ENCODE data around the gene TEX53. TPM values are rescaled to one million over a fixed set of nuclear protein-coding genes. Genes with fewer than 3 reads are reported as not detected.
A peak's percentile ranks its signal among the peaks of the same experiment; 100 is the strongest.

Gene TEX53
- total RNA-seq, 1 donor from 2014 or later: not detected

DNA sequence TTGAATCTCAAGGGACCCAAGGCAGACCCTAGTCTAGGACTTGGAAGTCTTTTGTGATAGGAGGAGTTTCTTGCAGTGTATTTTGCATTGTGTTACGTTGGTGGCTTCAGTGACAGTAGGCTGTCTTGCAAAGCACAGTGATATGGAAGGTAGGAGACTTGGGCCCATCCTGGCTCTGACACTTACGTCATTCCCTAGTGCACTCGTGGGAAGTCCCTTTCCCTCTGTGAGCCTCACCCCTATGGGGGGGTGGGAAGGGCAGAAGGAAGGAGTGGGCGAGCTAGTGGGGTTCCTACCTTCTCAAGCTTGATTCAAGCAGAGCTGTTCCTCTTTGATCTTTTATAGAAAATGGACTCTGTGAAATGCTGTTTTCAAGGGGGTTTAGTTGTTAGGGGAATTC is 9.2 kb upstream of the TEX53 start:
- H3K27me3 Mint-ChIP-seq: peaks cover 11% of the 10 kb centered on the region
- no peak for DNase-seq (ENCODE audit: extremely low spot score, unreplicated experiment)
- H3K4me1 Mint-ChIP-seq (ENCODE audit: unreplicated experiment): no peaks in the 10 kb centered on the region
- TF ChIP-seq, protein P1, sequence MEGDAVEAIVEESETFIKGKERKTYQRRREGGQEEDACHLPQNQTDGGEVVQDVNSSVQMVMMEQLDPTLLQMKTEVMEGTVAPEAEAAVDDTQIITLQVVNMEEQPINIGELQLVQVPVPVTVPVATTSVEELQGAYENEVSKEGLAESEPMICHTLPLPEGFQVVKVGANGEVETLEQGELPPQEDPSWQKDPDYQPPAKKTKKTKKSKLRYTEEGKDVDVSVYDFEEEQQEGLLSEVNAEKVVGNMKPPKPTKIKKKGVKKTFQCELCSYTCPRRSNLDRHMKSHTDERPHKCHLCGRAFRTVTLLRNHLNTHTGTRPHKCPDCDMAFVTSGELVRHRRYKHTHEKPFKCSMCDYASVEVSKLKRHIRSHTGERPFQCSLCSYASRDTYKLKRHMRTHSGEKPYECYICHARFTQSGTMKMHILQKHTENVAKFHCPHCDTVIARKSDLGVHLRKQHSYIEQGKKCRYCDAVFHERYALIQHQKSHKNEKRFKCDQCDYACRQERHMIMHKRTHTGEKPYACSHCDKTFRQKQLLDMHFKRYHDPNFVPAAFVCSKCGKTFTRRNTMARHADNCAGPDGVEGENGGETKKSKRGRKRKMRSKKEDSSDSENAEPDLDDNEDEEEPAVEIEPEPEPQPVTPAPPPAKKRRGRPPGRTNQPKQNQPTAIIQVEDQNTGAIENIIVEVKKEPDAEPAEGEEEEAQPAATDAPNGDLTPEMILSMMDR (conservative IDR thresholded peaks at IDR 0.05): no peak
- H3K9me3 Mint-ChIP-seq: no peaks in the 10 kb centered on the region
- H3K4me3 Mint-ChIP-seq: no peak overlapping the region
- no peak overlapping the region for H3K27ac Mint-ChIP-seq
- no peaks in the 10 kb centered on the region for H3K36me3 Mint-ChIP-seq

DNA sequence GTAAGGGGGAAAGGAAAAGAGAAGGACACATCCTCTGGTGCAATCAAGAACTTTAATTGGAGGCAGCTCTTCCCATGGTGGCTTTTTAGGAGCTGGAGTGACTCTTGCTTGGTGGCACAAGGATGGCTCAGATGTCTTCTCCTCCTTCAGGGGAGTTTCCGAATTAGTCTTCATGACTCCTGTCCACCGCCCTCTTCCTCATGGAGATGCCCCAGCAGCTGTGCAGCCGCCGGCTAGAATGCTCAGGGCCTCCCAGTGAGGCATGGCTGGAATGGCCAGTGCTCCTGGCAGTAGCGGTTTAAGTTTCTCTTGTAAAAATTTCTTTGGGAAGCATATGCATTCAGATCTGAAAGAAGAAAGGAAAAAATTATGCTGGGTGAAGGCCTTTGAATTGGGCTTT is 8.8 kb upstream of the TEX53 start:
- no peak for DNase-seq (ENCODE audit: extremely low spot score, unreplicated experiment)
- H3K36me3 Mint-ChIP-seq: no peaks in the 10 kb centered on the region
- H3K27ac Mint-ChIP-seq: no peak overlapping the region
- H3K27me3 Mint-ChIP-seq: peaks cover 8% of the 10 kb centered on the region
- no peaks in the 10 kb centered on the region for H3K4me1 Mint-ChIP-seq (ENCODE audit: unreplicated experiment)
- TF ChIP-seq, protein P1 (conservative IDR thresholded peaks at IDR 0.05): no peak
- no peaks in the 10 kb centered on the region for H3K9me3 Mint-ChIP-seq
- no peak overlapping the region for H3K4me3 Mint-ChIP-seq

- Mint-ChIP-seq H3K4me1 (ENCODE audit: unreplicated experiment) (no peaks in the 10 kb centered on the region), H3K9me3 (no peaks in the 10 kb centered on the region), H3K4me3 (no peak overlapping the region)
These were observed 6.6 kb upstream of the TEX53 start for GRCh38 chr9:114664181-114664580.

DNA sequence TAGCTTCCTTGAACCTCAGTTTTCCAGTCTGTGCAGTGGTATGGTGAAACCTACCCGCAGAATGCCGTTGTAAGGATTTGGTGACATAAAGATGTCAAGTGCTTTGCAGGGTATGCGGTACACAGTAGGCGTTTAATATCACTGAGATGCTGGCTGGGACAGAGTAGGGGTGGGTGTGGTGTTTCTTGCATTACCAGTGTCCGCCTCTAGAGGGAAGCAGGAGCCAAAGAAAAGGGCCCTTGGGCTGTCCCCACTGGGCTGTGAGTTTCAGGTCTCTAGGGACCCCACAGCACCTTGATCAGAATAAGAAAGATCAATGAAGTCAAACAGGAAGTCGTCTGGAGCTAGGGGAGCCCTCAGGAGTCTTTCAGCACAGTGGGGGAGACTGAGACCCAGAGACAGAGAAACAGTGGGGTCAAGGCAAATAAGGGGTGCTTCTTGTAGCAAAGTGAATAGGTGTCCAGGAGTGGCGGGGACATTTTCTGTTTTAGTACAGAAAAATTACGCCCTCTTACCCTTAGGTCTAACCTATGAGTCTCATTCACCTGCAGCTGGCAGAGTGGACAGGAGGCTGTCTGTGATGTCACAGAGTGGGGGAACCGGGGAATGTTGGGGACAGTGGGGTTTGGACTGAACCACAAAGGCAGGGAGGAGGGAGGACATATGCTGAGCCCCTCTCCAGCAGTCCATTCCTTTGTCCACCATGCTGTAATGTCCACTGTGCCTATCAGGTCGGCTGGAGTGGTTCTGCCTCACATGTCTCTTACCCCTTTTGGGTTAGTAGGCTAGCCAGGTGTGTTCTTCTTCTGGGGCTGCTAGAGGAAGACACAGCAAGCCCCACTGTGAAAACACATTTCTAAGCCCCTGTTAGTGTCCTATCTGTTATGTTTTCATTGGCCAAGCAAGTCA is 4.7 kb upstream of the TEX53 start:
- Mint-ChIP-seq H3K27me3 (peaks cover 18% of the 10 kb centered on the region), H3K36me3 (no peaks in the 10 kb centered on the region), H3K27ac (no peak overlapping the region), H3K4me1 (ENCODE audit: unreplicated experiment) (no peaks in the 10 kb centered on the region), H3K4me3 (no peak overlapping the region), H3K9me3 (no peaks in the 10 kb centered on the region)
- no peak for DNase-seq (ENCODE audit: extremely low spot score, unreplicated experiment)
- TF ChIP-seq, protein P1 (conservative IDR thresholded peaks at IDR 0.05): peak; percentile 80

More at GRCh38 chr9:114664181-114664580, 6.6 kb upstream of the TEX53 start:
- DNase-seq (ENCODE audit: extremely low spot score, unreplicated experiment): no peak
- TF ChIP-seq, protein P1 (conservative IDR thresholded peaks at IDR 0.05): no peak
- H3K36me3 Mint-ChIP-seq: no peaks in the 10 kb centered on the region
- H3K27me3 Mint-ChIP-seq: peaks cover 18% of the 10 kb centered on the region
- no peak overlapping the region for H3K27ac Mint-ChIP-seq

- no peak overlapping the region for H3K4me3 Mint-ChIP-seq
- no peaks in the 10 kb centered on the region for H3K36me3 Mint-ChIP-seq
- TF ChIP-seq, protein P1 (conservative IDR thresholded peaks at IDR 0.05): no peak
- peaks cover 5% of the 10 kb centered on the region for H3K4me1 Mint-ChIP-seq (ENCODE audit: unreplicated experiment)
- H3K9me3 Mint-ChIP-seq: no peaks in the 10 kb centered on the region
- DNase-seq (ENCODE audit: extremely low spot score, unreplicated experiment): peak; percentile 47
- H3K27ac Mint-ChIP-seq: no peak overlapping the region
- H3K27me3 Mint-ChIP-seq: peaks cover 10% of the 10 kb centered on the region
These were observed 1.3 kb downstream of the TEX53 start for GRCh38 chr9:114656301-114656700.
